Calu3 (cell line): ENCODE data around the gene CHTOP. TPM values are rescaled to one million over a fixed set of nuclear protein-coding genes. Genes with fewer than 3 reads are reported as not detected.

Experiments used
- BruUV-seq: library from RNA; stranded (reverse); fragments of 400-500 nt; replicated peaks from 2 replicates; lab custom pipeline; 2021; lab: Mats Ljungman, UMichigan
- CTCF ChIA-PET: fragments of 300-600 bp; sonication (Branson Sonifier 250); formaldehyde crosslinking; loops from one replicate; lab custom pipeline; 2022; ENCODE audit warnings: antibody characterized with exemption; lab: Charles Lee
- DNase-seq: peaks from one replicate; pipeline ENCODE4 v3.0.0; 2022
- H3K27ac Mint-ChIP-seq: one replicate; pipeline ENCODE4 v1.8.0; 2022; ENCODE audit warnings: mixed read lengths; ENCODE audit not compliant: unreplicated experiment
- H3K27me3 Mint-ChIP-seq: one replicate; pipeline ENCODE4 v1.8.0; 2022; ENCODE audit warnings: mixed read lengths; ENCODE audit not compliant: unreplicated experiment
- H3K36me3 Mint-ChIP-seq: one replicate; pipeline ENCODE4 v1.8.0; 2022; ENCODE audit warnings: mild to moderate bottlenecking, moderate library complexity, mixed read lengths; ENCODE audit not compliant: insufficient read depth, unreplicated experiment
- H3K4me1 Mint-ChIP-seq: one replicate; pipeline ENCODE4 v1.8.0; 2022; ENCODE audit warnings: mild to moderate bottlenecking, low read depth, mixed read lengths; ENCODE audit not compliant: unreplicated experiment
- H3K4me3 Mint-ChIP-seq: one replicate; pipeline ENCODE4 v1.8.0; 2022; ENCODE audit warnings: mild to moderate bottlenecking, low read depth, moderate library complexity, mixed read lengths; ENCODE audit not compliant: unreplicated experiment
- H3K9me3 Mint-ChIP-seq: one replicate; pipeline ENCODE4 v1.8.0; 2022; ENCODE audit warnings: low read depth, mixed read lengths; ENCODE audit not compliant: unreplicated experiment
- CTCF ChIP-seq: fragments of 200-600 bp; IDR thresholded peaks from one replicate; pipeline ENCODE4 v1.8.0; 2022; ENCODE audit warnings: antibody characterized with exemption; ENCODE audit not compliant: unreplicated experiment
- intact Hi-C: fragments of 100-400 bp; cut with micrococcal nuclease; formaldehyde crosslinking; loops from one replicate; pipeline ENCODE4 v1.10.0; 2022; ENCODE audit not compliant: unreplicated experiment
- total RNA-seq: library from RNA; stranded (reverse); gene quantifications from 2 replicates; pipeline ENCODE4 v1.2.3, GENCODE V29; 2022

The CHTOP gene
- total RNA-seq, 1 experiment from 2014 or later: 100 TPM

- TF ChIP-seq CTCF: no peak
- DNase-seq: no peak
- Mint-ChIP-seq H3K4me3 (no peak overlapping the region), H3K4me1 (peaks cover 7% of the 10 kb centered on the region), H3K27ac (peak overlapping the region; percentile 44), H3K9me3 (no peaks in the 10 kb centered on the region), H3K27me3 (no peaks in the 10 kb centered on the region), H3K36me3 (peaks cover 52% of the 10 kb centered on the region)
- intact Hi-C loops: no loop called here
- CTCF ChIA-PET: interaction anchor here (1.0 kb wide), 1 partner anchor 15 kb away, joined by 3 read pairs; the partner anchor contains the start of gene CHTOP
- TSS peak; percentile 5 for BruUV-seq
These were observed 15.4 kb downstream of the CHTOP start for GRCh38 chr1:153649137-153649862.

GRCh38 chr1:153649863-153650235 lies 16.0 kb downstream of the CHTOP start:
- Mint-ChIP-seq H3K4me3 (no peak overlapping the region), H3K36me3 (peaks cover 49% of the 10 kb centered on the region), H3K27ac (peak overlapping the region; percentile 44), H3K27me3 (no peaks in the 10 kb centered on the region), H3K4me1 (peaks cover 7% of the 10 kb centered on the region), H3K9me3 (no peaks in the 10 kb centered on the region)
- no peak for TF ChIP-seq CTCF
- intact Hi-C loops: no loop called here
- no peak for DNase-seq
- BruUV-seq: no TSS peak
- CTCF ChIA-PET: no interaction called here

GRCh38 chr1:153651771-153652170 lies 17.9 kb downstream of the CHTOP start:
- intact Hi-C loops: no loop called here
- no peak for TF ChIP-seq CTCF
- peaks cover 31% of the 10 kb centered on the region for H3K36me3 Mint-ChIP-seq
- BruUV-seq: no TSS peak
- no peaks in the 10 kb centered on the region for H3K9me3 Mint-ChIP-seq
- no peak overlapping the region for H3K27ac Mint-ChIP-seq
- CTCF ChIA-PET: interaction anchor here (1.1 to 1.6 kb wide), 3 partner anchors 9 to 18 kb away, joined by 4 to 5 read pairs (median 4); partner anchors contain the start of gene CHTOP
- H3K4me1 Mint-ChIP-seq: peaks cover 7% of the 10 kb centered on the region
- DNase-seq: no peak
- no peak overlapping the region for H3K4me3 Mint-ChIP-seq
- no peaks in the 10 kb centered on the region for H3K27me3 Mint-ChIP-seq

- H3K9me3 Mint-ChIP-seq: no peaks in the 10 kb centered on the region
- peaks cover 7% of the 10 kb centered on the region for H3K4me1 Mint-ChIP-seq
- DNase-seq: no peak
- no peak for TF ChIP-seq CTCF
- no TSS peak for BruUV-seq
- CTCF ChIA-PET: interaction anchor here (1.1 to 1.6 kb wide), 5 partner anchors 9 to 26 kb away, joined by 3 to 7 read pairs (median 4); partner anchors contain the start of genes CHTOP and S100A13
- no peaks in the 10 kb centered on the region for H3K27me3 Mint-ChIP-seq
- intact Hi-C loops: no loop called here
- no peak overlapping the region for H3K4me3 Mint-ChIP-seq
- H3K36me3 Mint-ChIP-seq: peaks cover 21% of the 10 kb centered on the region
- H3K27ac Mint-ChIP-seq: no peak overlapping the region
These were observed 19.1 kb downstream of the CHTOP start for GRCh38 chr1:153652805-153653500.
